Measurements from ENCODE around the gene CACNB1.

CACNB1 gene

DNA sequence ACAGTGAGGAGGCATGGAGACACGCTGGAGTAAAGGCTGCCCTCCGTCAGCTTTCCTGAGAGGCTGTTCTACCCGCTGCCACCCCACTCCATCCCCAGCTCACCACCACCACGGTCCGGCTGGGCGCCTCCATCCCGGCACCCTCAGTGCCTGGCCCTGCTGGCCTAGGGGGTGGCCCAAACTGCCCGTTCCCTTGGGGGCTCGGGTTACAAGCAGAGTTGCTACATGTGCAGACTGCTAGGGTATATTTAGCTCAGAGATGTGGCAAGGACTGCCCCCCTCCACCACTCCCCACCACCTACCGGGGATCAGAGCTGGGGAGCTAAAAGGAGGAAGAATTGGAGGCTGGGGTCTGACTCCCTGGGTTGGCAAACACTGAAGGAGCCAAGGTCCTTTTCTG is 4.1 kb downstream of the CACNB1 start:
- DNase-seq (ENCODE audit: low spot score) = no peak
- TF ChIP-seq, protein P1, sequence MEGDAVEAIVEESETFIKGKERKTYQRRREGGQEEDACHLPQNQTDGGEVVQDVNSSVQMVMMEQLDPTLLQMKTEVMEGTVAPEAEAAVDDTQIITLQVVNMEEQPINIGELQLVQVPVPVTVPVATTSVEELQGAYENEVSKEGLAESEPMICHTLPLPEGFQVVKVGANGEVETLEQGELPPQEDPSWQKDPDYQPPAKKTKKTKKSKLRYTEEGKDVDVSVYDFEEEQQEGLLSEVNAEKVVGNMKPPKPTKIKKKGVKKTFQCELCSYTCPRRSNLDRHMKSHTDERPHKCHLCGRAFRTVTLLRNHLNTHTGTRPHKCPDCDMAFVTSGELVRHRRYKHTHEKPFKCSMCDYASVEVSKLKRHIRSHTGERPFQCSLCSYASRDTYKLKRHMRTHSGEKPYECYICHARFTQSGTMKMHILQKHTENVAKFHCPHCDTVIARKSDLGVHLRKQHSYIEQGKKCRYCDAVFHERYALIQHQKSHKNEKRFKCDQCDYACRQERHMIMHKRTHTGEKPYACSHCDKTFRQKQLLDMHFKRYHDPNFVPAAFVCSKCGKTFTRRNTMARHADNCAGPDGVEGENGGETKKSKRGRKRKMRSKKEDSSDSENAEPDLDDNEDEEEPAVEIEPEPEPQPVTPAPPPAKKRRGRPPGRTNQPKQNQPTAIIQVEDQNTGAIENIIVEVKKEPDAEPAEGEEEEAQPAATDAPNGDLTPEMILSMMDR (IDR thresholded peaks at IDR 0.05; ENCODE audit: extremely low read depth, missing control alignments) = no peak

DNA sequence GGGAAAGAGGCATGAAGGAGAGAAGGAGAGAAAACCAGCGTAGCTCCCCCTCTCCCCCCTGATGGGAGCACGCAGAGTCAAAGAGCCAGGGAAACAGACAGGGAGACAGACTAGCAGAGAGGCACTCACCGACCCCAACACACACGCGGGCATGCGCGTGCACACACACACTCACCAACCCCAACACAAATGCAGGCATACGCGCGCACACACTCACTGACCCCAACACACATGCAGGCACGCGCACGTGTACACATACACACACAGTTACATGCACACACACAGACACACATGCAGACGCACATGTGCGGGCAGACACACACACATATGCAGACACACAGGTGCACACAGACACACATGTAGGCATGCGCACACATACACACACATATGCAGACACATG is 4.6 kb downstream of the CACNB1 start:
- DNase-seq (ENCODE audit: low spot score) = no peak

DNA sequence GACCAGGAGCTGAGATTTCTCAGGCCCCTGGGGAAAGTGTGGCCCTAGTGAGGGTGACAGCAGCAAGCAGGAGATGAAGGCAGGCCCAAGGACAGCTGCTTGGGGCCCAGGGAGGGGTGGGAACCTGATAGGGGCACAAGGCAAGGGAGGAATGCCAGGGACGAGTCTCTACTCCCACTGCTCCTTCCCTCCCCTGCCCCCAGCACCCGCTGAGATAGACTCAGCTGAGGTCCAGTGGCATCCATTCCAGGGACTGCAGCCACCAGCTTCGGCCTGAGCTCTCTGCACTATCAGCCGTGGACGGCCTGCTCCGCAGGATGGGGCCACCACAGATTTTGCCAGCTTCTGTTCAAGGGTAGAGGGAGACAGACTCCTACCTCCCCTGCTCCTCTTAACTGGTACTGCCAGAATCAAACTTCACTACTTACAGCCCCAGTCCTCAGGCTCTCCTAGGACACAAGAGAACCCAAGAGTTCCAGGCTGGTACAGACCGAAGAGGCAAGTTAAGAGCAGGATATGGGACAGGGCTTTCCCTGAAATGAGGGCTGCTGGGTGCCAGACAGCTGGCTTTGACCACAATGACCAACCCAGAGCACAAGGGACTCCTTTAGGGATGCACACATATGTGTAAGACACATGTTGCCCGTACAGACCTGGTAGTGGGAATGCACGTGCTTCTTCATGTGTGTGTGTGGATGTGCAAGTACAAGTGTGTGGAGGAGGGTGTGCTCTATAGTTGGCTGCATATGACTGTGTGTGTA is 5.5 kb downstream of the CACNB1 start:
- TF ChIP-seq, protein P1 (IDR thresholded peaks at IDR 0.05; ENCODE audit: extremely low read depth, missing control alignments) = no peak
- DNase-seq (ENCODE audit: low spot score) = no peak

More for the DNA sequence above, 4.6 kb downstream of the CACNB1 start:
- TF ChIP-seq, protein P1 (IDR thresholded peaks at IDR 0.05; ENCODE audit: extremely low read depth, missing control alignments) = no peak

DNA sequence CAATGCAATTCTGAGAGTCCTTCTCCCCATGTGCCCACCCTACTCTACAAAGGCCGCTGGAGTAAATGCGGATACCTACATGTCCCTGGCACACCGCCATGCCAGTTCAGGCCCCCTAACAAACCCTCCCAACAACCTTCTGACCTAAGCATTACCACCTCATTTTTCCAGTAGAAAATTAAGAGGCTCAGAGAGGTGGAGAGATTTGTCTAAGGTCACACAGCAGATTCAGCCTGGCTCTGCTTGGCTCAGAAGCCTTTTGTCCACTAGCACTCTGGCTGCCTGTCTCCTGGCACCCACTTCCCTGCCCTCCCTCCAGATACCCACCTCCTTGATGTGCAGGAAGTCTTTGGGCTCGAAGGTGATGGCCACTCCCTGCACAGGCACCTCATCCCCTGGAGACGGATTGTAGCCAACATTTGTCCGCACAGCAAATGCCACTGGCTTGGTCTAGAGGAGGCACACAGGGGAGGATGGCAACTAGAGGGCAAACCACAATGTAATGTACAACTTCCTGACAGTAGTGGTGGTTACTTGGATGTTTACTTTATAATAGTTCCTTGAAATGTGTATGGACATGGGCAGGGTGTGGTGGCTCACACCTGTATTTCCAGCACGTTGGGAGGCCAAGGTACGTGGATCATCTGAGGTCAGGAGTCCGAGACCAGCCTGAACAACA is 10.2 kb downstream of the CACNB1 start:
- TF ChIP-seq, protein P1 (IDR thresholded peaks at IDR 0.05; ENCODE audit: extremely low read depth, missing control alignments) = no peak
- no peak for DNase-seq (ENCODE audit: low spot score)

DNA sequence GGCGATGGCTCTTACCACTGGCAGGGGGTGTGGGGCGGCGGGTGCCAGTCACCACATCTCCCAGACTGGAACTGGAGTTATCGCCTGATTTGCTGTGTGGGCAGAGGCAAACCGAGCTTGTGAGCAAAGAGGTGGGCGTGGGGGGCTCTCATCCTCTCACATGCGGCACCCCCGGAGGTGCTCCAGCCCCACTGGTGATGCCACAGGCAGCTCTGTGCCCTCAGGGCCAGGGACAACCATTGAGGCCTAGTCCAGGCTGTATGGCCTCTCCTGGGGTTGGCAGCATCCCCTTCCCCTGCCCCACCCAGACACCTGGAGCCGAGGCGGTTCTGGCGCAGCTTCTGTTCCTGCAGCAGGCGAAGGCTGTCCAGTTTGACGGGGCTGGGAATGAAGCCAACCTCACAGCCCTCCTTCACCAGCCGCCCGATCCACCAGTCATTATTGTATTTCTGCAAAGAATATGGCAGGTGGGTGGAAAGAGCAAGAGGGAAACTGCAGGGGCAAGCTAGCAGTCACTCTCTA is 10.9 kb downstream of the CACNB1 start:
- TF ChIP-seq, protein P1 (IDR thresholded peaks at IDR 0.05; ENCODE audit: extremely low read depth, missing control alignments) = no peak

DNA sequence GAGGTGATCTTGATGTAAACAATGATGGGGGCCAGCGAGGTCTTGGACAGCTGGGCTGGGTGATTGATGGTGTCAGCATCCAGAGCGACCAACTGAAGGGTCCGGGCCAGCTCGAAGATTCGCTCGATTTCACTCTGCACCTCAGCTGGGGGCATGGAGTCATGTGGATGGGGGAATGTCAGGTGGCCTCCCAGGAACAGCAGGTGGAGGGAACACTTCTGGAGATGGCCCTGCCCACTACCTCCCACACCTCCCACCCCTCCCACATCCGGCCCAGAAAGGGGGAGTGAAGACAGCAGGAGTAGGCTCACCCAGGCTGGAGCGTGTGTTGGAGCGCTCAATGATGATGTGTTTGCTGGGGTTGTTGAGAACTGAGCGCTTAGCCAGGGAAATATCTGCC is 13.7 kb downstream of the CACNB1 start:
- DNase-seq (ENCODE audit: low spot score) = no peak
- TF ChIP-seq, protein P1 (IDR thresholded peaks at IDR 0.05; ENCODE audit: extremely low read depth, missing control alignments) = no peak

More for the DNA sequence above, 10.9 kb downstream of the CACNB1 start:
- no peak for DNase-seq (ENCODE audit: low spot score)

DNA sequence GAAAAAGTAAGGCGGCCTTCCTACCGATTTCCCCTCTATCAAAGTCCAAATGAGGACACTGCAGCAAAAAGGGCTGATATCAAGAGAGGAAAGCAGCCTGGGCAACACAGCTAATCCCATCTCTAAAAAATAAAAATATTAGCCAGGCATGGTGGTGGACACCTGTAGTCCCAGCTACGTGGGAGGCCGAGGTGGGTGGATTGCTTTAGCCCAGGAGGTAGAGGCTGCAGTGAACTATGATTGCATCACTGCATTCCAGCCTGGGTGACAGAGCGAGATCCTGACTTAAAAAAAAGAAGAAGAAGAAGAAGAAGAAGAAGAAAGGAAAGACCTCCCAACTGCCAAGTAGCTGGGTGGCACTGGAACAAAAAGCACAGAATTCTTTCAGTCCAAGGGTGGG is 14.4 kb downstream of the CACNB1 start:
- TF ChIP-seq, protein P1 (IDR thresholded peaks at IDR 0.05; ENCODE audit: extremely low read depth, missing control alignments) = no peak

More for the DNA sequence above, 14.4 kb downstream of the CACNB1 start:
- DNase-seq (ENCODE audit: low spot score) = no peak
